Transverse colon (tissue), 4 donors: ENCODE measurements around the gene NPEPL1. TPM values are rescaled to one million over a fixed set of nuclear protein-coding genes. Genes with fewer than 3 reads are reported as not detected.
A peak's percentile ranks its signal among the peaks of the same experiment; 100 is the strongest.

Experiments used
- DNase-seq: peaks from one replicate; pipeline ENCODE4 v3.0.0-alpha.2; 2019
- H3K27ac ChIP-seq, 4 donors: fragments of 200-600 bp; sonication (generic); 2 replicates each; pipeline ENCODE4 v1.5.1; 2016 to 2018; ENCODE audit warnings: inconsistent platforms in 4 of 4
- H3K27me3 ChIP-seq: fragments of 200-600 bp; sonication (generic); 2 replicates; pipeline ENCODE4 v1.5.1; 2017; ENCODE audit warnings: inconsistent platforms
- H3K36me3 ChIP-seq, 4 donors: fragments of 200-600 bp; sonication (generic); 2 replicates each; pipeline ENCODE4 v1.5.1; 2017 to 2019; ENCODE audit warnings: inconsistent platforms in 4 of 4
- H3K4me1 ChIP-seq, 4 donors: fragments of 200-600 bp; sonication (generic); 2 replicates each; pipeline ENCODE4 v1.5.1; 2017 to 2020; ENCODE audit warnings: inconsistent platforms in 4 of 4
- H3K4me3 ChIP-seq, 4 donors: fragments of 200-600 bp; sonication (generic); 1 replicate in 1 of 4; 2 replicates in 3 of 4; pipeline versions ENCODE4 v1.5.1 to v1.6.1; 2017 to 2019; ENCODE audit warnings: inconsistent platforms in 4 of 4
- H3K9me3 ChIP-seq, 2 donors: fragments of 200-600 bp; sonication (generic); 2 replicates each; pipeline ENCODE4 v1.5.1; 2017 to 2019; ENCODE audit warnings: inconsistent platforms in 2 of 2
- EP300 ChIP-seq: sonication (generic); formaldehyde crosslinking; IDR thresholded peaks from one replicate; pipeline ENCODE4 v1.6.1; 2017; ENCODE audit warnings: antibody characterized with exemption, low read depth
- POLR2A ChIP-seq: fragments of 450-650 bp; IDR thresholded peaks from one replicate; pipeline ENCODE4 v1.6.1; 2016; ENCODE audit warnings: antibody characterized with exemption, mild to moderate bottlenecking, moderate library complexity
- POLR2AphosphoS5 ChIP-seq, 3 donors: sonication (generic); formaldehyde crosslinking; IDR thresholded peaks; one replicate each; pipeline ENCODE4 v1.6.1; 2016; ENCODE audit warnings: antibody characterized with exemption in 3 of 3
- WGBS, 2 donors: methylation state at CpG; one replicate each; pipeline ENCODE4 v1.1.5; 2018; ENCODE audit warnings: low coverage in 1 of 2; 5-methylcytosine and 5-hydroxymethylcytosine counted together
- in situ Hi-C, 4 donors: fragments of 200-750 bp; cut with MboI; loops; one replicate each; pipeline versions ENCODE4 v1.15.0 to v1.15.1; 2017; ENCODE audit warnings: low sequenced_read_pairs in 3 of 4, low pct_ligation_motif_present in 1 of 4, low pct_unique_long_range_greater_than_20kb in 1 of 4
- intact Hi-C: fragments of 100-400 bp; cut with DNase I; formaldehyde crosslinking; loops from one replicate; pipeline ENCODE4 v1.15.1; 2023; ENCODE audit warnings: low total_unique reads
- total RNA-seq, 4 donors: library from RNA; depleted of rRNA; stranded (reverse); fragments of >200 nt; gene quantifications; one replicate each; pipeline ENCODE4 v1.1.0, GENCODE V29; 2016
- TF ChIP-seq, protein P1 (sequence below), 5 experiments: fragments of 200-600 bp in 3 of 5; fragments of 450-650 bp in 2 of 5; sonication (generic) in 3 of 5; IDR thresholded peaks; 1 replicate in 2 of 5; 2 replicates in 3 of 5; pipeline ENCODE4 v1.5.1; 2016 to 2017; ENCODE audit warnings: antibody characterized with exemption in 5 of 5, inconsistent platforms in 3 of 5, mild to moderate bottlenecking in 2 of 5, moderate library complexity in 1 of 5

The NPEPL1 gene
- total RNA-seq, 4 donors from 2014 or later: 33.3 to 109 (median 66.9) TPM

DNA sequence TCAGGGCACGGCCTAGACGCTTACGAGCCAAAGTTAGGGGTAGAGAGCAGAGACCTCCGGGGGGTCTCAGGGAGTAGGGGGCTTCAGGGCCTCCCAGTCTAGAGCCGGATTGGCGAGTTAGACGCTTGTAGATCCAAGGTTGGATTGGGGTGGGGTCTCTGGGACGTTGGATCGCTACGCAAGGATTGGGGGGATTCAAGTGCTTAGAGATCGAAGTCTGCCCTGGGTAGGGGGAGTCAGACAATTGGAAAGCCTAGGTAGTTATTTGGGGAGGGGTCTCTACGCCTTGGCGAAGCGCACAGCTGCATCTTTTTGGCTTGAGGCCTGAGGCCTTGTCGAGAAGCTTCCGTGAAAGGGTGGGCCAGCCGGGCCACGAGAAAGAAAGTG is 41.0 kb upstream of the NPEPL1 start:
- H3K9me3 ChIP-seq: no peaks in the 10 kb centered on the region
- 1% methylated on average over 18 of the region's 18 CpGs; no CpG with 5 or more reads in 1 of the 2 donors for WGBS, 2 donors
- peak overlapping the region; percentile 96 to 99 (median 98) for H3K27ac ChIP-seq
- no peak for DNase-seq
- no peaks in the 10 kb centered on the region for H3K36me3 ChIP-seq
- TF ChIP-seq EP300 (no peak), POLR2A (no peak)
- intact Hi-C loops: loop anchor here (2.0 to 10.0 kb wide), 3 partner anchors 171 to 417 kb away; no protein-coding TSS in a partner anchor
- H3K27me3 ChIP-seq: no peaks in the 10 kb centered on the region
- peaks cover 13 to 42% (median 25%) of the 10 kb centered on the region in 4 donors for H3K4me1 ChIP-seq
- peak overlapping the region; percentile 62 to 98 (median 92) for H3K4me3 ChIP-seq
- in situ Hi-C loops: loop anchor here in 2 of 4 donors (25.0 kb wide), 3 partner anchors 211 to 414 kb away; partner anchors contain the start of genes ANKRD60 (in 2 of the 2), ATP5F1E (in 1 of the 2), GNAS (in 1 of the 2) and GNAS-AS1 (in 1 of the 2)

DNA sequence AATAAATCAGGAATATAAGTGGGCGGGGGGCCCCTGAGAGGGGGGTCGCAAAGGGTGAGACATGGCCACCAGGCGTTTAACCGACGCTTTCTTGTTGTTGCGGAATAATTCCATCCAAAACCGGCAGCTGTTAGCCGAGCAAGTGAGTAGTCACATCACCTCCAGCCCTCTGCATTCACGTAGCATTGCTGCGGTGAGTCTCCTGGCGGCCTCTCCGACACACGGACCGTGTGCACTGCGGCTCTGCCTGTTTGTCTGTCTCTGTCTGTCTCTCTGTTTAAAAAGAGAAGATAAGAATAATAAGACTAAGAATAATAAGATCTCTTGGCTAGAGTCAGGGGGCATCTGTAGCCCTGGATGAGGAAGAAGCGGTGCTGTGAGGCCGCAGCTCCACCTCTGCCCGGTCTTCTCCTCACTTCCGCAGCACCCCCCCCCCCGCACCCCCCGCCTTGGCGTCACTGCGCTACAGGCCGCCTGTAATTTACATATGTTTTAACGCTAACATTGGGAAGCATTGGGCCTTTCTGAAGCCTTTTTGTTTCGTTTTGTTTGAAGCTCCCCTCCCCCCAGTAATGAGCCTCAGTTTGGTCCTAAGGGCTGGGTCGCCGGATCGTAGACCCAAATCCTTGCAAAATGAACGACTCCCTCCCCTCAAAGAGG is 40.5 kb upstream of the NPEPL1 start:
- Histone ChIP-seq H3K27me3 (no peaks in the 10 kb centered on the region), H3K4me3 (peak overlapping the region; percentile 62 to 98 (median 92)), H3K27ac (peak overlapping the region; percentile 96 to 99 (median 98)), H3K36me3 (no peaks in the 10 kb centered on the region), H3K4me1 (peaks cover 13 to 48% (median 27%) of the 10 kb centered on the region in 4 donors), H3K9me3 (no peaks in the 10 kb centered on the region)
- WGBS, 2 donors: 0 to 1% methylated on average over 16 to 30 of the region's 30 CpGs
- TF ChIP-seq, protein P1, sequence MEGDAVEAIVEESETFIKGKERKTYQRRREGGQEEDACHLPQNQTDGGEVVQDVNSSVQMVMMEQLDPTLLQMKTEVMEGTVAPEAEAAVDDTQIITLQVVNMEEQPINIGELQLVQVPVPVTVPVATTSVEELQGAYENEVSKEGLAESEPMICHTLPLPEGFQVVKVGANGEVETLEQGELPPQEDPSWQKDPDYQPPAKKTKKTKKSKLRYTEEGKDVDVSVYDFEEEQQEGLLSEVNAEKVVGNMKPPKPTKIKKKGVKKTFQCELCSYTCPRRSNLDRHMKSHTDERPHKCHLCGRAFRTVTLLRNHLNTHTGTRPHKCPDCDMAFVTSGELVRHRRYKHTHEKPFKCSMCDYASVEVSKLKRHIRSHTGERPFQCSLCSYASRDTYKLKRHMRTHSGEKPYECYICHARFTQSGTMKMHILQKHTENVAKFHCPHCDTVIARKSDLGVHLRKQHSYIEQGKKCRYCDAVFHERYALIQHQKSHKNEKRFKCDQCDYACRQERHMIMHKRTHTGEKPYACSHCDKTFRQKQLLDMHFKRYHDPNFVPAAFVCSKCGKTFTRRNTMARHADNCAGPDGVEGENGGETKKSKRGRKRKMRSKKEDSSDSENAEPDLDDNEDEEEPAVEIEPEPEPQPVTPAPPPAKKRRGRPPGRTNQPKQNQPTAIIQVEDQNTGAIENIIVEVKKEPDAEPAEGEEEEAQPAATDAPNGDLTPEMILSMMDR (IDR thresholded peaks at IDR 0.05): peak in 1 of 5 experiments; percentile 6
- peak; percentile 76 for TF ChIP-seq POLR2A
- no peak for TF ChIP-seq EP300
- peak in 2 of 3 donors; percentile 23 to 40 for TF ChIP-seq POLR2AphosphoS5 (IDR thresholded peaks at IDR 0.05)
- intact Hi-C loops: loop anchor here (2.0 to 10.0 kb wide), 4 partner anchors 41 to 417 kb away; partner anchors contain the start of gene NPEPL1
- in situ Hi-C loops: loop anchor here in 2 of 4 donors (25.0 kb wide), 3 partner anchors 210 to 415 kb away; partner anchors contain the start of genes ANKRD60 (in 2 of the 2), ATP5F1E (in 1 of the 2), GNAS (in 1 of the 2) and GNAS-AS1 (in 1 of the 2)
- peak; percentile 74 for DNase-seq

- intact Hi-C loops (loop anchor here (2.0 to 10.0 kb wide), 3 partner anchors 40 to 418 kb away; partner anchors contain the start of gene NPEPL1), in situ Hi-C loops (loop anchor here in 2 of 4 donors (25.0 kb wide), 3 partner anchors 210 to 415 kb away; partner anchors contain the start of genes ANKRD60 (in 2 of the 2), ATP5F1E (in 1 of the 2), GNAS (in 1 of the 2) and GNAS-AS1 (in 1 of the 2))
- Histone ChIP-seq H3K4me1 (peaks cover 13 to 51% (median 27%) of the 10 kb centered on the region in 4 donors), H3K27ac (peak overlapping the region; percentile 96 to 99 (median 98)), H3K27me3 (no peaks in the 10 kb centered on the region), H3K36me3 (no peaks in the 10 kb centered on the region), H3K4me3 (peak overlapping the region; percentile 62 to 98 (median 92)), H3K9me3 (no peaks in the 10 kb centered on the region)
- WGBS, 2 donors: 3 to 11% methylated on average over 10 to 12 of the region's 12 CpGs
- TF ChIP-seq, protein P1 (IDR thresholded peaks at IDR 0.05): peak in 1 of 5 experiments; percentile 20
- no peak for TF ChIP-seq EP300
- DNase-seq: no peak
Measured at GRCh38 chr20:58652606-58653294, 39.9 kb upstream of the NPEPL1 start.

DNA sequence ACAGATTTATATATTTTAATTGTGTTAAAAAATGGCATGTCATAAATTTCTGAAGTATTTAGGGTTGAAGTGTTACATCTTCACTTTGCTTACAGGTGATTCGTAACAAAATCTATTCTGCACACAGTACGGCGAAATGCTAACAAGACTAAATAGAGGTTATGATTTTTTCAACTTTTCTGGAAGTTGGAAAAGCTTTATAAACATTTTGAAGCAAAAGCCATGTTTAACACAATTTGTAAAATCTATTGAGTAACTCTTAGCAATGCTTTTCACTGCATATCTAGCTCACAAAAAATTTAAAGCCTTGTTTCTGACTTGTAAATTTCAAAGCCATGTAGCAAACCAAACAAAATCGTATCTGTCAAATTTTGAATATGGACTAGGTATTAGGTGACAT is 38.3 kb upstream of the NPEPL1 start:
- Histone ChIP-seq H3K36me3 (no peaks in the 10 kb centered on the region), H3K4me1 (peaks cover 13 to 64% (median 27%) of the 10 kb centered on the region in 4 donors), H3K27ac (no peak overlapping the region), H3K9me3 (no peaks in the 10 kb centered on the region), H3K4me3 (no peak overlapping the region), H3K27me3 (no peaks in the 10 kb centered on the region)
- in situ Hi-C loops (loop anchor here in 2 of 4 donors (25.0 kb wide), 3 partner anchors 208 to 417 kb away; partner anchors contain the start of genes ANKRD60 (in 2 of the 2), ATP5F1E (in 1 of the 2), GNAS (in 1 of the 2) and GNAS-AS1 (in 1 of the 2)), intact Hi-C loops (loop anchor here (5.0 to 10.0 kb wide), 2 partner anchors 238 to 420 kb away; no protein-coding TSS in a partner anchor)
- 82 to 84% methylated on average over 4 of the region's 4 CpGs for WGBS, 2 donors
- DNase-seq: no peak
- TF ChIP-seq, protein P1 (IDR thresholded peaks at IDR 0.05): no peak
- TF ChIP-seq POLR2A (no peak), EP300 (no peak), POLR2AphosphoS5 (IDR thresholded peaks at IDR 0.05) (no peak)
